ENCODE data around the gene KIF26A. TPM values are rescaled to one million over a fixed set of nuclear protein-coding genes. Genes with fewer than 3 reads are reported as not detected.

KIF26A gene
- total RNA-seq, 4 donors from 2014 or later, result 3.7 to 5.3 (median 4.5) TPM

GRCh38 chr14:104107611-104108569 is 30.5 kb upstream of the KIF26A start:
- intact Hi-C loops (cut with DNase I; ENCODE audit: low total_unique reads), result no loop called here
- WGBS, 2 donors, result 45 to 56% methylated on average over 20 to 26 of the region's 32 CpGs
- peak in 1 of 2 donors; percentile 81 for DNase-seq (ENCODE audit: low spot score in 2 of 2)
- TF ChIP-seq POLR2A (IDR thresholded peaks at IDR 0.05) (no peak), CTCF (IDR thresholded peaks at IDR 0.05) (no peak)
- H3K4me3 ChIP-seq (ENCODE audit: low read depth, poor library complexity, severe bottlenecking), result no peak overlapping the region

- DNase-seq (ENCODE audit: low spot score in 2 of 2), result peak in 1 of 2 donors; percentile 85
- intact Hi-C loops (cut with DNase I; ENCODE audit: low total_unique reads), result no loop called here
- H3K4me3 ChIP-seq (ENCODE audit: low read depth, poor library complexity, severe bottlenecking), result no peak overlapping the region
- TF ChIP-seq CTCF (IDR thresholded peaks at IDR 0.05) (no peak), POLR2A (IDR thresholded peaks at IDR 0.05) (no peak)
- WGBS, 2 donors, result 53 to 60% methylated on average over 14 to 21 of the region's 26 CpGs
These were observed 29.5 kb upstream of the KIF26A start for GRCh38 chr14:104108570-104109541.

GRCh38 chr14:104109731-104110361 is 28.5 kb upstream of the KIF26A start:
- DNase-seq (ENCODE audit: low spot score in 2 of 2), result peak in 1 of 2 donors; percentile 81
- 83 to 85% methylated on average over 23 to 24 of the region's 24 CpGs for WGBS, 2 donors
- H3K4me3 ChIP-seq (ENCODE audit: low read depth, poor library complexity, severe bottlenecking), result no peak overlapping the region
- intact Hi-C loops (cut with DNase I; ENCODE audit: low total_unique reads), result no loop called here
- TF ChIP-seq CTCF (IDR thresholded peaks at IDR 0.05), result no peak
- TF ChIP-seq POLR2A (IDR thresholded peaks at IDR 0.05), result no peak

- TF ChIP-seq CTCF (IDR thresholded peaks at IDR 0.05), result no peak
- TF ChIP-seq POLR2A (IDR thresholded peaks at IDR 0.05), result no peak
- intact Hi-C loops (cut with DNase I; ENCODE audit: low total_unique reads), result no loop called here
- WGBS, 2 donors, result 38 to 43% methylated on average over 15 to 17 of the region's 18 CpGs
- no peak overlapping the region for H3K4me3 ChIP-seq (ENCODE audit: low read depth, poor library complexity, severe bottlenecking)
- DNase-seq (ENCODE audit: low spot score in 2 of 2), result peak in 1 of 2 donors; percentile 83
These were observed 27.7 kb upstream of the KIF26A start for GRCh38 chr14:104110491-104111209.

Measured in lower leg skin (tissue), 4 donors.